HEK293 (cell line): ENCODE data around the gene HMG20A.

ENCODE experiments used
- CTCF ChIA-PET: fragments of 350-600 bp; formaldehyde crosslinking; extraction: SDS; loops from one replicate; lab custom pipeline; 2021; ENCODE audit warnings: antibody characterized with exemption; lab: Yijun Ruan, JAX
- POLR2A ChIA-PET: fragments of 300-600 bp; formaldehyde crosslinking; extraction: SDS; loops from one replicate; lab custom pipeline; 2020; ENCODE audit warnings: antibody characterized with exemption, inconsistent platforms; lab: Yijun Ruan, JAX
- H3K27ac ChIP-seq: fragments of 200-500 bp; sonication (Bioruptor generic); 2 replicates; pipeline ENCODE4 v1.5.1; 2014; ENCODE audit warnings: low read depth, low read length, control low read depth, inconsistent platforms; ENCODE audit errors: extremely low read depth
- H3K36me3 ChIP-seq, 2 experiments: fragments of 200-500 bp in 1 of 2; sonication (Bioruptor generic) in 1 of 2; 1 replicate in 1 of 2; 2 replicates in 1 of 2; pipeline ENCODE4 v1.5.1; 2014 to 2017; ENCODE audit warnings: inconsistent platforms in 2 of 2, low read length in 2 of 2; ENCODE audit not compliant: control insufficient read depth in 2 of 2, insufficient read depth in 1 of 2
- H3K4me1 ChIP-seq: fragments of 200-500 bp; sonication (Bioruptor generic); 2 replicates; pipeline ENCODE4 v1.5.1; 2014; ENCODE audit warnings: mild to moderate bottlenecking, low read length, inconsistent platforms; ENCODE audit not compliant: control insufficient read depth, insufficient read depth
- H3K4me3 ChIP-seq: 2 replicates; pipeline ENCODE4 v1.5.1; 2011; ENCODE audit warnings: low read depth, mild to moderate bottlenecking, control low read depth, low read length, moderate library complexity
- H3K9me3 ChIP-seq: fragments of 200-500 bp; sonication (Bioruptor generic); 2 replicates; pipeline ENCODE4 v1.5.1; 2014; ENCODE audit warnings: low read depth, low read length, inconsistent platforms; ENCODE audit not compliant: control insufficient read depth, insufficient read depth
- GLIS1 ChIP-seq: fragments of 450-650 bp; formaldehyde crosslinking; IDR thresholded peaks from 2 replicates; pipeline ENCODE4 v1.5.1; 2016; ENCODE audit warnings: missing biosample characterization, missing genetic modification characterization
- INSM2 ChIP-seq: fragments of 450-650 bp; formaldehyde crosslinking; IDR thresholded peaks from 2 replicates; pipeline ENCODE4 v1.5.1; 2016; ENCODE audit warnings: missing biosample characterization, missing genetic modification characterization
- KLF9 ChIP-seq: fragments of 450-650 bp; formaldehyde crosslinking; IDR thresholded peaks from 2 replicates; pipeline ENCODE4 v1.5.1; 2016; ENCODE audit warnings: missing biosample characterization, missing genetic modification characterization, low read depth
- WT1 ChIP-seq: fragments of 450-650 bp; formaldehyde crosslinking; IDR thresholded peaks from 2 replicates; pipeline ENCODE4 v1.5.1; 2016; ENCODE audit warnings: missing biosample characterization, missing genetic modification characterization
- YY1 ChIP-seq: fragments of 450-650 bp; formaldehyde crosslinking; IDR thresholded peaks from 2 replicates; pipeline ENCODE4 v1.5.1; 2018; ENCODE audit warnings: missing biosample characterization, missing genetic modification characterization
- ZBTB8A ChIP-seq: fragments of 450-650 bp; formaldehyde crosslinking; IDR thresholded peaks from 2 replicates; pipeline ENCODE4 v1.5.1; 2016; ENCODE audit warnings: missing biosample characterization, missing genetic modification characterization
- ZFP69B ChIP-seq: fragments of 450-650 bp; formaldehyde crosslinking; IDR thresholded peaks from 2 replicates; pipeline ENCODE4 v1.5.1; 2016; ENCODE audit warnings: missing biosample characterization, missing genetic modification characterization
- ZNF148 ChIP-seq: fragments of 450-650 bp; formaldehyde crosslinking; IDR thresholded peaks from 2 replicates; pipeline ENCODE4 v1.5.0; 2017; ENCODE audit warnings: missing biosample characterization, missing genetic modification characterization, borderline replicate concordance
- ZNF155 ChIP-seq: fragments of 450-650 bp; formaldehyde crosslinking; IDR thresholded peaks from 2 replicates; pipeline ENCODE4 v1.5.1; 2016; ENCODE audit warnings: missing biosample characterization, missing genetic modification characterization
- ZNF16 ChIP-seq: fragments of 450-650 bp; formaldehyde crosslinking; IDR thresholded peaks from 2 replicates; pipeline ENCODE4 v1.5.1; 2016; ENCODE audit warnings: low read depth, missing biosample characterization, missing genetic modification characterization
- ZNF18 ChIP-seq: fragments of 450-650 bp; formaldehyde crosslinking; IDR thresholded peaks from 2 replicates; pipeline ENCODE4 v1.5.1; 2016; ENCODE audit warnings: missing biosample characterization, missing genetic modification characterization
- ZNF341 ChIP-seq: fragments of 450-650 bp; formaldehyde crosslinking; IDR thresholded peaks from 2 replicates; pipeline ENCODE4; 2016; ENCODE audit warnings: low read depth, missing biosample characterization, missing genetic modification characterization
- ZNF558 ChIP-seq: fragments of 450-650 bp; formaldehyde crosslinking; IDR thresholded peaks from 2 replicates; pipeline ENCODE4 v1.5.1; 2016; ENCODE audit warnings: missing biosample characterization, missing genetic modification characterization
- ZNF692 ChIP-seq: fragments of 450-650 bp; formaldehyde crosslinking; IDR thresholded peaks from 2 replicates; pipeline ENCODE4 v1.5.1; 2016; ENCODE audit warnings: missing biosample characterization, missing genetic modification characterization
- ZNF704 ChIP-seq: fragments of 450-650 bp; formaldehyde crosslinking; IDR thresholded peaks from 2 replicates; pipeline ENCODE4 v1.5.1; 2016; ENCODE audit warnings: missing biosample characterization, missing genetic modification characterization
- ZNF776 ChIP-seq: fragments of 450-650 bp; formaldehyde crosslinking; IDR thresholded peaks from 2 replicates; pipeline ENCODE4 v1.5.0; 2017; ENCODE audit warnings: missing biosample characterization, missing genetic modification characterization, borderline replicate concordance
- TF ChIP-seq, protein P1 (sequence below): fragments of 450-650 bp; formaldehyde crosslinking; IDR thresholded peaks from 2 replicates; pipeline ENCODE4 v1.5.1; 2016; ENCODE audit warnings: missing biosample characterization, missing genetic modification characterization
- TF ChIP-seq, protein P2 (sequence below): fragments of 450-650 bp; formaldehyde crosslinking; optimal IDR thresholded peaks from 2 replicates; pipeline ENCODE3; 2016; ENCODE audit warnings: missing biosample characterization, mild to moderate bottlenecking, missing genetic modification characterization

HMG20A gene

DNA sequence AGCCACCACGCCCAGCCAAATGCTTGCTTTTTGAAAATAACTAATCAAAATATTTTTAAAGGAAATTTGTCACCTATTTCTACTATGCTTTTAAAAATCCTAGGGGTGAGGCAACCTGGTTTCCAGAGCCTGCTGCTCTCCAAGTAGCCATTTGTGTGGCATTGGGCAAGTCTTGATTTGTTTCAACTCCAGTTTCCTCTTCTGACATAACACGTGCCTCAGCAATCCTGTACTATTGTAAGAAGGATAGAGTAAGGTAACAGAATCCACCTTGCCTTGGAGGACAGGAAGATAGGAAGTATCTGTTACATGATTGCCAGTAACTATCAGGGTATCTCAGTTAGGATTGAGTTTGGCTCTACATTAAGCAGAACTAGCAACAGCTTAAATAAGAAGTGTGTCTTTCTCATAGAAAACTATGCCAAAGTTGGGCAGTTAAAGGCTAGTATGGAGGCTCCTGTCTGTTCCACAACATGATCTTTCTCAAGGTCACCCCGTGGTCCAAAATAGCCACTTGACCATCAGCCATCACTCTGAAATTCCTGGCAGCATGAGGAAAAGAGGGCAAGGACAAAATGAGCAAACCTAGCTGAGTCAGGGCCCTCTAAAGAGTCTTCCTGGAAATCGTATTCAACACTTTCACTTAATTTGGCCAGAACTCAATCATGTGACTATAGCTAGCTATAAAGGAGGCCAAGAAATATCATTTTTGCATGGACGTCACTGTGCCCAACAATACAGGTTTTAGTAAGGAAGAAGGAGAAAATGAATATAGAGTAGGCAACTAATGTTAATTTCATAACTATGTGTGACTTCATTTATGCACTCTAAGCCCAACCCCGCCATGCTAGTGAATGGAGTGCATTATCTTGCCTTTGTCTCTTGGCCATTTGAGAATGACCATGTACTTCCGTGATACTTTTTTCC lies 66.1 kb downstream of the HMG20A start:
- Histone ChIP-seq H3K4me3 (no peak overlapping the region), H3K27ac (no peak overlapping the region), H3K9me3 (no peaks in the 10 kb centered on the region), H3K4me1 (no peaks in the 10 kb centered on the region), H3K36me3 (peaks cover 16 to 35% of the 10 kb centered on the region in 2 experiments)
- POLR2A ChIA-PET: no interaction called here
- CTCF ChIA-PET: interaction anchor here (1.1 kb wide), 1 partner anchor 368 kb away, joined by 5 read pairs; no protein-coding TSS in a partner anchor
- TF ChIP-seq ZFP69B (tag by site-specific recombination): no peak
- TF ChIP-seq ZNF558 (tag by site-specific recombination): no peak
- TF ChIP-seq GLIS1: no peak
- TF ChIP-seq, protein P1, sequence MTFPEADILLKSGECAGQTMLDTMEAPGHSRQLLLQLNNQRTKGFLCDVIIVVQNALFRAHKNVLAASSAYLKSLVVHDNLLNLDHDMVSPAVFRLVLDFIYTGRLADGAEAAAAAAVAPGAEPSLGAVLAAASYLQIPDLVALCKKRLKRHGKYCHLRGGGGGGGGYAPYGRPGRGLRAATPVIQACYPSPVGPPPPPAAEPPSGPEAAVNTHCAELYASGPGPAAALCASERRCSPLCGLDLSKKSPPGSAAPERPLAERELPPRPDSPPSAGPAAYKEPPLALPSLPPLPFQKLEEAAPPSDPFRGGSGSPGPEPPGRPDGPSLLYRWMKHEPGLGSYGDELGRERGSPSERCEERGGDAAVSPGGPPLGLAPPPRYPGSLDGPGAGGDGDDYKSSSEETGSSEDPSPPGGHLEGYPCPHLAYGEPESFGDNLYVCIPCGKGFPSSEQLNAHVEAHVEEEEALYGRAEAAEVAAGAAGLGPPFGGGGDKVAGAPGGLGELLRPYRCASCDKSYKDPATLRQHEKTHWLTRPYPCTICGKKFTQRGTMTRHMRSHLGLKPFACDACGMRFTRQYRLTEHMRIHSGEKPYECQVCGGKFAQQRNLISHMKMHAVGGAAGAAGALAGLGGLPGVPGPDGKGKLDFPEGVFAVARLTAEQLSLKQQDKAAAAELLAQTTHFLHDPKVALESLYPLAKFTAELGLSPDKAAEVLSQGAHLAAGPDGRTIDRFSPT (tag by site-specific recombination): no peak
- TF ChIP-seq WT1 (tag by site-specific recombination): no peak
- no peak for TF ChIP-seq ZBTB8A (tag by site-specific recombination)
- no peak for TF ChIP-seq ZNF692 (tag by site-specific recombination)
- no peak for TF ChIP-seq ZNF148 (tag by site-specific recombination)
- TF ChIP-seq ZNF776: no peak
- TF ChIP-seq KLF9: no peak
- no peak for TF ChIP-seq ZNF155 (tag by site-specific recombination)
- no peak for TF ChIP-seq ZNF704
- no peak for TF ChIP-seq ZNF18 (tag by site-specific recombination)
- TF ChIP-seq ZNF341 (tag by site-specific recombination): no peak
- TF ChIP-seq YY1: no peak
- TF ChIP-seq ZNF16 (tag by site-specific recombination): no peak
- no peak for TF ChIP-seq INSM2 (tag by site-specific recombination)
- TF ChIP-seq, protein P2, sequence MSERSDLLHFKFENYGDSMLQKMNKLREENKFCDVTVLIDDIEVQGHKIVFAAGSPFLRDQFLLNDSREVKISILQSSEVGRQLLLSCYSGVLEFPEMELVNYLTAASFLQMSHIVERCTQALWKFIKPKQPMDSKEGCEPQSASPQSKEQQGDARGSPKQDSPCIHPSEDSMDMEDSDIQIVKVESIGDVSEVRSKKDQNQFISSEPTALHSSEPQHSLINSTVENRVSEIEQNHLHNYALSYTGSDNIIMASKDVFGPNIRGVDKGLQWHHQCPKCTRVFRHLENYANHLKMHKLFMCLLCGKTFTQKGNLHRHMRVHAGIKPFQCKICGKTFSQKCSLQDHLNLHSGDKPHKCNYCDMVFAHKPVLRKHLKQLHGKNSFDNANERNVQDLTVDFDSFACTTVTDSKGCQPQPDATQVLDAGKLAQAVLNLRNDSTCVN: no peak
